Activated naive CD4-positive, alpha-beta T cell treated with anti-CD3 and anti-CD28 coated beads, Interleukin-2, amount 50 U/mL, for 24 hours (primary cell): ENCODE data around the gene SRPK1.
"Not testable (repeated sequence)": the region's sequence is repeated elsewhere in the genome, so short reads cannot be mapped to it uniquely, and the experiment has no call there.

Source experiments
- H3K27ac Mint-ChIP-seq: one replicate; pipeline ENCODE4 v1.8.0; 2021; ENCODE audit warnings: mild to moderate bottlenecking, mixed read lengths
- H3K27me3 Mint-ChIP-seq: one replicate; pipeline ENCODE4 v1.8.0; 2021; ENCODE audit warnings: mixed read lengths
- H3K36me3 Mint-ChIP-seq: one replicate; pipeline ENCODE4 v1.8.0; 2021; ENCODE audit warnings: mixed read lengths
- H3K4me1 Mint-ChIP-seq: one replicate; pipeline ENCODE4 v1.8.0; 2021; ENCODE audit warnings: mixed read lengths
- H3K4me3 Mint-ChIP-seq: one replicate; pipeline ENCODE4 v1.8.0; 2021; ENCODE audit warnings: mild to moderate bottlenecking, mixed read lengths
- H3K9me3 Mint-ChIP-seq: one replicate; pipeline ENCODE4 v1.8.0; 2021; ENCODE audit warnings: mixed read lengths

The SRPK1 gene

GRCh38 chr6:35941170-35941569 lies 20.3 kb upstream of the SRPK1 start:
- not testable (repeated sequence) for H3K4me1 Mint-ChIP-seq, H3K4me3 Mint-ChIP-seq

GRCh38 chr6:35940014-35940413 lies 19.1 kb upstream of the SRPK1 start:
- H3K9me3 Mint-ChIP-seq, H3K4me1 Mint-ChIP-seq, H3K27me3 Mint-ChIP-seq, H3K27ac Mint-ChIP-seq, H3K36me3 Mint-ChIP-seq, H3K4me3 Mint-ChIP-seq: not testable (repeated sequence)

More at GRCh38 chr6:35941170-35941569, 20.3 kb upstream of the SRPK1 start:
- H3K27me3 Mint-ChIP-seq, H3K27ac Mint-ChIP-seq, H3K9me3 Mint-ChIP-seq, H3K36me3 Mint-ChIP-seq: not testable (repeated sequence)

GRCh38 chr6:35939259-35939658 lies 18.4 kb upstream of the SRPK1 start:
- not testable (repeated sequence) for H3K4me3 Mint-ChIP-seq, H3K4me1 Mint-ChIP-seq, H3K9me3 Mint-ChIP-seq, H3K27me3 Mint-ChIP-seq, H3K27ac Mint-ChIP-seq, H3K36me3 Mint-ChIP-seq

- peaks cover 5% of the 10 kb centered on the region for H3K9me3 Mint-ChIP-seq
- no peak overlapping the region for H3K27ac Mint-ChIP-seq
- peaks cover 4% of the 10 kb centered on the region for H3K27me3 Mint-ChIP-seq
- H3K4me3 Mint-ChIP-seq: no peak overlapping the region
- no peaks in the 10 kb centered on the region for H3K4me1 Mint-ChIP-seq
- H3K36me3 Mint-ChIP-seq: peaks cover 3% of the 10 kb centered on the region
These were observed 15.9 kb upstream of the SRPK1 start for GRCh38 chr6:35936681-35937359.

- Mint-ChIP-seq H3K27ac (no peak overlapping the region), H3K36me3 (peaks cover 3% of the 10 kb centered on the region), H3K9me3 (peaks cover 5% of the 10 kb centered on the region), H3K4me3 (no peak overlapping the region), H3K4me1 (no peaks in the 10 kb centered on the region), H3K27me3 (peaks cover 4% of the 10 kb centered on the region)
These were observed 14.6 kb upstream of the SRPK1 start for GRCh38 chr6:35935469-35935868.

- Mint-ChIP-seq H3K36me3 (peaks cover 4% of the 10 kb centered on the region), H3K27me3 (peaks cover 4% of the 10 kb centered on the region), H3K9me3 (peaks cover 5% of the 10 kb centered on the region), H3K4me3 (no peak overlapping the region), H3K27ac (no peak overlapping the region), H3K4me1 (no peaks in the 10 kb centered on the region)
These were observed 12.9 kb upstream of the SRPK1 start for GRCh38 chr6:35933844-35934243.

GRCh38 chr6:35931873-35932272 lies 11.0 kb upstream of the SRPK1 start:
- not testable (repeated sequence) for H3K4me1 Mint-ChIP-seq, H3K27ac Mint-ChIP-seq, H3K27me3 Mint-ChIP-seq, H3K9me3 Mint-ChIP-seq, H3K36me3 Mint-ChIP-seq
- peak overlapping the region; percentile 47 for H3K4me3 Mint-ChIP-seq

GRCh38 chr6:35931120-35931561 lies 10.2 kb upstream of the SRPK1 start:
- Mint-ChIP-seq H3K4me1 (no peaks in the 10 kb centered on the region), H3K4me3 (no peak overlapping the region), H3K27ac (no peak overlapping the region), H3K36me3 (peaks cover 6% of the 10 kb centered on the region), H3K27me3 (peaks cover 4% of the 10 kb centered on the region), H3K9me3 (no peaks in the 10 kb centered on the region)

GRCh38 chr6:35929601-35930000 lies 8.7 kb upstream of the SRPK1 start:
- Mint-ChIP-seq H3K27ac (no peak overlapping the region), H3K27me3 (peaks cover under 1% of the 10 kb centered on the region), H3K36me3 (peaks cover 4% of the 10 kb centered on the region), H3K4me3 (no peak overlapping the region), H3K4me1 (peaks cover 3% of the 10 kb centered on the region), H3K9me3 (no peaks in the 10 kb centered on the region)

GRCh38 chr6:35926509-35927215 lies 5.8 kb upstream of the SRPK1 start:
- H3K4me3 Mint-ChIP-seq: no peak overlapping the region
- no peaks in the 10 kb centered on the region for H3K9me3 Mint-ChIP-seq
- no peaks in the 10 kb centered on the region for H3K27me3 Mint-ChIP-seq
- no peak overlapping the region for H3K27ac Mint-ChIP-seq
- peaks cover 4% of the 10 kb centered on the region for H3K36me3 Mint-ChIP-seq
- peaks cover 14% of the 10 kb centered on the region for H3K4me1 Mint-ChIP-seq

GRCh38 chr6:35925961-35926360 lies 5.1 kb upstream of the SRPK1 start:
- Mint-ChIP-seq H3K4me3 (no peak overlapping the region), H3K9me3 (no peaks in the 10 kb centered on the region), H3K4me1 (peaks cover 18% of the 10 kb centered on the region), H3K27ac (no peak overlapping the region), H3K27me3 (no peaks in the 10 kb centered on the region), H3K36me3 (peaks cover 4% of the 10 kb centered on the region)

- Mint-ChIP-seq H3K36me3 (peaks cover 4% of the 10 kb centered on the region), H3K27me3 (no peaks in the 10 kb centered on the region), H3K4me1 (peaks cover 19% of the 10 kb centered on the region), H3K4me3 (no peak overlapping the region), H3K27ac (no peak overlapping the region), H3K9me3 (no peaks in the 10 kb centered on the region)
These were observed 3.2 kb upstream of the SRPK1 start for GRCh38 chr6:35924146-35924545.

GRCh38 chr6:35922139-35922554 lies 1.2 kb upstream of the SRPK1 start:
- Mint-ChIP-seq H3K27me3 (no peaks in the 10 kb centered on the region), H3K9me3 (no peaks in the 10 kb centered on the region), H3K4me3 (peak overlapping the region; percentile 97), H3K4me1 (peaks cover 38% of the 10 kb centered on the region), H3K27ac (no peak overlapping the region), H3K36me3 (peaks cover 3% of the 10 kb centered on the region)

- Mint-ChIP-seq H3K4me3 (peak overlapping the region; percentile 95), H3K27me3 (no peaks in the 10 kb centered on the region), H3K9me3 (no peaks in the 10 kb centered on the region), H3K27ac (peak overlapping the region; percentile 98), H3K4me1 (peaks cover 43% of the 10 kb centered on the region), H3K36me3 (peaks cover 4% of the 10 kb centered on the region)
These were observed 809 bp downstream of the SRPK1 start for GRCh38 chr6:35919827-35920751.

GRCh38 chr6:35919085-35919826 lies 1.6 kb downstream of the SRPK1 start:
- peak overlapping the region; percentile 95 for H3K4me3 Mint-ChIP-seq
- H3K4me1 Mint-ChIP-seq: peaks cover 37% of the 10 kb centered on the region
- H3K27me3 Mint-ChIP-seq: no peaks in the 10 kb centered on the region
- H3K27ac Mint-ChIP-seq: peak overlapping the region; percentile 98
- no peaks in the 10 kb centered on the region for H3K9me3 Mint-ChIP-seq
- H3K36me3 Mint-ChIP-seq: peaks cover 4% of the 10 kb centered on the region
